Left hindlimb (tissue), 1 donor: ENCODE data around the gene MRPL43.

Experiments used
- DNase-seq: peaks from one replicate; pipeline ENCODE4 v3.0.0-alpha.2; 2018

MRPL43 gene

DNA sequence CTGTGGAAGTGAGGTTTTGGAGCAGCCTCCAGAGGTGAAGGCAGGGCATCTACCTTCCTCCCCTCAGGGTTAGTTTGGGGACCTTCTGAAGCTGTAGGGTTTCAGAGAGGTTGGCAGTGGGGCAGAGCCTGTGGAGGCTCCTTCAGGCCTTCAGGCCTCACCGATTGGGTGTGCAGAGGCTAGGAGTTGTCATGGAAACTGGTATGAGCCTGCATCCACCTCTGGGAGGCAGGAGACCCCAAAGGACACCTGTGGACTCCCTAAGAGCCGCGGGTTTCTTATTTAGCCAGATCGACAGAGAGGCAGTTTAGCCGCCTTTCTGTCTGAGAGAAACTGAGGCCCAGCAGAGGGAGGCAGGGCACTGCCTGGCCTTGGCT, 14.3 kb upstream of the MRPL43 start:
- no peak for DNase-seq

DNA sequence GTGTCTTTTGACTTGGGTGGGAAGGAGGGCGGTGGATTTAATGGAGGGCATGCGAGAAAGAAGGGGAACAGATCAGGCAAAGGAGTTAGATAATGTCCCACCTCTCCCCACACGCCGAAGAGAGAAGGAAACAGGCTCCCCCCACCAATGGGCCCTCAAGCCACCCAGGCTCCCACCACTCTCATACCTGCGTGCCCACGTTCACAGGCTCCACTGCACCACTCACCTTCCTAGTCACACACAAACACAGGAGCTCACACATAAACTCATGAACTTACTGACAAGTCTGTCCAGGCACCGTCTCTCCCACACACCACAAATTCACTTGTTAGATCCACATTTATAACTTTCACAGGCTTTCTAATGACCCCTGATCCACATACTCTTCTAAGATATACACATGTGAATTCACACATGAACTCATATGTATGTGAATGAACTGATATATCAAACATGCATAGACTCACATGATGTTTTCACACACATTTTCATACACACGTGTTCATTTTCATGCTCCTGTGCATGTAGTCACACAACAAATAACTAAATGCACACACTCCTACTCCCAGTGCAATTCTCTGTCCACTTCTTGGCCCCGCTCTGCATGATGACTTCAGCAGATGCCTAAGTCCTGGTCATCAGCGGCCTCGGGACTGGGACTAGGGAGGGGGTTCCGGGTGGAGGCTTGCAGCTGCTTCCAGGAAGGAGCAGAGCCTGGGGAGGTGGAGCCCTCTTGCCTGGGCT, 13.8 kb upstream of the MRPL43 start:
- peak; percentile 90 for DNase-seq

DNA sequence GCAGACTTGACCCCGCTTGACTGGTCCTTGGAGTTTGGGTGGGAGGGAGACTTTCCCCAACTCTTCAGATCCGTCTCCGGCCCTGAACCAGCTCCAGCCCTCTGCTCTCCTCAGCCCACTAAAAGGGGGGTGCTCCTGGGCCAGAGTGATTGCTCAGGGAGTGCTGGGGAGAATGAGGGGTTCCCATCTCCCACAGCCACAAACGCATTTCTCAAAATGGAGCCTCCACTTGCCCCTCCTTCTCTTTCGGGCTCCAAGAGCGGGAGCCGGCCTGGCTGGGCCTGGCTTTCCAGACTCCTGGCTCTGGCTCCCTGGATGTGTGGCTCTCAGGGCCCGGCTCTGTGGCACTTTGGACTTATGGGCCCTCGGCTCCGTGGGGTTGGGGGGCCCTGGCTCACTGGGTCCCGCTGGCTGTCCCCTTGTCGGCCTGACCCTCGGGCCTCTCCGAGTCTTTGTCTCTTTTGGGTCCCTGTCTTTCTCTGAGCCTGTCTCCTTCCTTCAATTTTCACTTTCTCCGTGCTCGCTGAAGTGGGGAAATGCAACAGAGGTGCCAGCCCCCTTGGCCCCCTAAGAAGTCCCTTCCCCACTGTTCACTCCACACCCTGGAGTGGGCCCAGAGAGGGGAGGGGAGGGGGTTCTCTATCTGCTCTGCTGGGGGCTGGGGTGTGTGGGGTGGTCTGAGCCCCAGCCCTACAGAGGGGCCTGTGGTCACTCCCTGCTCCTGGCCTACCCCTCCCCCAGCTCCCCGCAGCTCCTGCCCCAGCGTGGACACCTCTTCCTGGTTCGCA, 13.0 kb upstream of the MRPL43 start:
- no peak for DNase-seq

DNA sequence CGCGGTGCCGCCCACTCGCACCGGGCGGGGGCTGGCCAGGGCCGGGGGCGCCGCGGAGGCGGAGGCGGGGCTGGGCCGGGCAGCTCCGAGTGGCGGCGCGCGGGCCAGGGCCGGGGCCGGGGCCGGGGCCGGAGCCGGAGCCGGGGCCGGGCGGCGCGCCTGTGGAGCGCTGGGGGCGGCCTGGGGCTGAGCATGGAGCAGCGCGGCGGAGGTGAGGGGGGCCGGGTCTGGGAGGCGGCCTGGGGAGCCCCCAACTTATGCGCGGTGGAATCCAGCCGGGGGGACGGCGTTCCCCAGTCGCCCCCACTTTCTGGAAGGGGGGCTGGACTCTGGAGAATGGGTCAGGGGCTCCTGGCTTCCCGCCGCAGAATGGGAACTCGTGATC, 12.4 kb upstream of the MRPL43 start, which contains the start of gene LZTS2:
LZTS2 (plus strand) TSS at position 67 of the 385 bp plus-strand sequence. CDS start 2,731 bp downstream, outside the sequence.
- DNase-seq: no peak

DNA sequence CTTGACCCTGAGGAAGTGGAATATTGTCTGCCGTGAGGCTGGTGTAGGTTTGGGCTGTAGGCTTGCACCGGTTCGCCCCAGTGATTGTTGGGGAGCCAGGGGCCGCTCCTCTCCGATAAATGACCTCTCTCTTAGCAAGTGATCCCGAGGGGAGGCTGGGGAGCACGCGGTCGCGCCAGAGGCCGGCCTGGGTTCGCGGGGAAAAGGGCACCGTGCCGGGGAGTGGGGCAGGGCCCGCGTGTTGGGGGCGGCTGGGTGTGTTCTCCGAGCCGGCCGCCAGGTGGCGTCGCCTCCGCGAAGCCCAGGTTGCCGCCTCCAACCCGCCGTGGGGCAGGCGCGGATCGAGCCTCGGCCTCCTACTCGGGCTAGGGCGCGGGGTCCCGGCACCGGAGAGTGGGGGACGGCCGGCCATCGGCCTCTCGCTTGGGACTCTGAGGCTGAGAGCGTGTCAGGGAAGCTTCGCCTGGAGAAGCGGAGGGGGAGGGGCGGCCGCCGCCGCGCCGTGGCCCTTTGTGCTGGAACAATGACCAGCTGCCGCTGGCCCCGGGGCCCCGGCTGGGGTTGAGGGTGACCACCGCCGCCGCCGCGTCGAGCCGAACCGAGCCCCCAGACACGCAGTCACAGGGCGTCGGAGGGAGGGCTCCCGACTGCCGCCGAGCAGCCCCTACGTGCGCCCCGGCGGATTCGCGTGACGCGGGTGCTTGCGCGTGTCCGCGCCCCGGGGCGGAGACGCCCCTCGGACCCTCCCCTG, 11.9 kb upstream of the MRPL43 start:
- peak; percentile 90 for DNase-seq

DNA sequence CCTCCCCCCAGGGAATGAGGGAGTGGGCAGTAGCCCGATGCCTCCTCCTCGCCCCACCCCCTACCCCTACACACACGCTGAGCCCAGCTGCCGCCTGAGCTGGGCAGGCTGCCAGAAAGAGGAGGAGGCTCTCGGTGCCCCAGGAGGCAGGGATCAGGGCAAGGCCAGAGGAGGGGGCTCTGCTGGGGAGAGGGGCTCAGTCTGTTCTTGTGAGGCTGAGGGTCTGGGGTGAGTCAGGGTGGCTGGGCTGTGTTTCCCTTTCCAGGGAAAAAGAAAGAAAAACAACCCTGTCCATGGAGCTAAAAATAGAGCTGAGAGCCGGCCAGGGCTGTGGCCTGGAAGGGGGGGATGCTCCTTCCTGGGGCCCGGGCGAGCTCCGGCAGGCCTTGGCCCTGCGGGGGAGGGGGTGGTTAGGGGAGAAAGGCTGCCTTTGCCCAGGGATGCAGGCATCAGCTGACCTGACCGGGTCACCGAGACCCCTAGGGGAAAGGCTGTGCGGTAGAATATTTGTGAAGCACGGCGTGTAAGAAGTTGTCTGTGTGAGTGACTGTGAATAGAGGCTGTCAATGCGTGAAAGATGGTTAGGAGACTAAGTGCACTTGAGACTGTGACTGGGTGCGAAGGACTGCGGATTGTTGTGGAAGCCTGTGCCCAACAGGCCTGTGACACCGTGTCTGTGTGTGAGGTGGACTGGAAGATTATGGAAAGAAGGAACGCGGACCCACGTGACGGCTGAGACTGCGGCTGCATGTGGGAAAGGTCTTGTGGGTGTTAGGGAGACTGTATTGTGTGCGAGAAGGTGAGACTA, 11.1 kb upstream of the MRPL43 start:
- DNase-seq: peak; percentile 93

DNA sequence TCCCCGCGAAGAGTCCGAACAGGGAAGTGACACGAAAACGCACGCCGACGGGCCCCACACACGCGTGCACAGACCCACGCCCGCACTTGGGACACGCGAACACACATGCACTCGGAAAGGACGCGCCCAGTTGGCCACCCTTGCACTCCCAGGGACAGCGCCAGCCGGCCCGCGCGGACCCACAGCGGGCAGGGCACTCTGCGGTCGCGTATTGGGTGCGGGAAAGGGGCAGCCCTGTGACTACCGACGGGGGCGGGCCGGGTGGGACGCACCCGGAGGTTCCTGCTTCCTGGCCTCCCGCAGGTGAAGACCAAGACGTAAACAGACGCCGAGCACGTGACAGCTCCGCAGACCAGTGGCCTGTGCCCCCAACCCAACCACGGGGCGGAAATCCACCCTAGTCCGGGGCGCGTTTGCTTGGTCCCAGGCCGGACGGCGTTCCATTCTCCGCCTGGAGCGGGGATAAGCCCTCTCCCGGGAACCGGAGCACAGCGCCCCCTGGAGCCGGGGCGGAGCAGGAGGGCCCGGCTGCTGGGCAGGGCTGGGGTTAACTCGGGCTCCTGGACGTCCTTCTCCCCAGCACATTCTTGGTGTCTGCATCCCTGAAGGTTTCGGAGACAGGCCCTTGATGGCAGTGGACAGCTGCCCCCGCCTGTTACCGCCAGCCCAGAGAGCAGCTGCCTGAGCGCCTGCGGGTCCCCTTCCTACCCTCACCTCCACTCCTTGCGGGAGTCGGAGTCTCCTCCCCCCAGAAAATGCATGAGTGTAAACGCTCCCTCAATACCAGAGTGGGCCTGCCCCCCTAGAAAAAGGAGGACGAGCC, 10.3 kb upstream of the MRPL43 start:
- DNase-seq: peak; percentile 63

DNA sequence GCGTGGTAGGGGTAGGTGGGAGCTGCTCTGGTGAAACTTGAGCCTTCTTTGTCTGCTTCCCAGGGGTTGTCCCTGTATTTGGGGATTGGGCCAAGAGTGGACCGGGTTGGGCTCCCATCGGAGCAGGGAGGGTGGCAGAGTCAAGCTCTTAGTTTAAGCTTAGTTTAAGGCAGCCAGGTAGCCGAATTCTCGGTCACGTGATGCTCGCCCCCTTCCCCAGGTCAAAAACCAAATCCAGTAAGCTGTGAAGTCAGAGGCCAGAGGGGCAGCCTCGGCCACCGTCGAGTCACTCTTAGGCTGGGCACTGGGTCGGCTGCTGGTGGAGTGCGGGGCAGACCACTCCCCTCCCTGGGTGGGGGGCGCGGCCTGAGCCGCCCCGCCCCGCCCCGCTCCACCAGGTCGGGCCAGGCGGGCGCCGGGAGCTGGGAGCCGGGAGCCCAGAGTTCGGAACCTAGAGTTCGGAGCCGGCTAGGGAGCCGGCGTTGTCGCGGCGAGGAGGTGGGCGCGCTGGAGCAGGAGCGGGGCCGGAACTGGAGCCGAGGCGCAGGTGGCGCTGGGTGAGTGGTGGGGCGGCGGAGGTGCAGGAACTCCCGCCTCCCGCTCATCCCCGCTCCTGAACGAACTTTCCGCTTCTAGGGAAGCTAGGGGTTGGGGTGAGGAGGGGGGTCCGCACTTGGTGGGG, 9.5 kb upstream of the MRPL43 start:
- DNase-seq: no peak

DNA sequence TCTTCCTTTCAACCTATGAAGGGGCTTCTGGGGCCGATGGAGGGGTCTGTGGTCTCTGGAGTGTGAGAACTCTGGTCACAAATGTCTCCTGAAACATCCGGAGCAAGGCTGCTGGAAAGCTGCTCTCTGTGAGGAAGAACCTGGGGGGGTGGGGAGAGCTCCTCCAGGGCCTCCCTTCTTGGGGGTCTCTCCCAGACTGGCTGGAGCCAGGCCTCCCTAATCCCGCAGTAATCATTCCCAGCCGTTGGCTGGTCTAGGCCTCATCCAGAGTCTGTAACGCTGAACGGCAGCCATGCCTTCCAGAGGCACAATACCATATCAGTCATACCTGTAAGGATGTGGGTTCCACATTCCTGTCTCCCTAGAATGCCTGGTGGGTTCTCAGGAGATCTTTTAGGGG, 7.9 kb upstream of the MRPL43 start:
- no peak for DNase-seq

DNA sequence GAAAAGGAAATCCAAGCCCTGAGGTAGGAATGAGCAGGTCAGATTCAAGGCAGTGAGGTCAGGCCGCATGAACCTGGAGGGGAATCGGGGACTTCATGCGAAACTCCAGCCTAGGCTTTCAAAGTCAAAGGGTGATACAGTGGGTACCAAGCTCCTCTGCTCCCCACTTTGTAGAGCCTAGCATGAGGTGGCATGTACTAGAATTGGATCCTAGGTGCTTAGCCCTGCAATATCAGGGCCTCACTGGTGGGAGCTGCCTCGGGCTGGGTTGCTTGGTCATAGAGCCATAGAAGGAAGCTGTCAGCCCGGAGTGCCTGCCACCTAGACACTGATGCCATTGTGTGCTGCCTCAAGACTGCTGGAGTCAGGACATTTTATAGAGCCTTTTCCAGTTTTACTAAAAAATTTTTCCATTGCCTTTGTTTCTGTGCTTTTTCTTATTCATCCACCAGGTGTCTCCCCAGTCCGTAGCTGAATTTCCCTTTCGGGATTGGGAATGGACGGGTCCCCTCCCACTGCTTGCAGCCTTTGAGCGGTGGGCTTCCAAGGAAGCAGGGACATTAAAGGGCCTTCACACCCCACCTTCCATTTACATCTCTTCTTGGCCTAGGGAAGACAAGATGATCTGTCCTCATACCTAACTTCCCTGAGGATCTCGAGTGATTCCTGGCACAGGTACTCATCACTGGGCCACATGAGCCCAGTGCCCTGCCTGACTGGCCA, 6.8 kb upstream of the MRPL43 start:
- DNase-seq: peak; percentile 55

DNA sequence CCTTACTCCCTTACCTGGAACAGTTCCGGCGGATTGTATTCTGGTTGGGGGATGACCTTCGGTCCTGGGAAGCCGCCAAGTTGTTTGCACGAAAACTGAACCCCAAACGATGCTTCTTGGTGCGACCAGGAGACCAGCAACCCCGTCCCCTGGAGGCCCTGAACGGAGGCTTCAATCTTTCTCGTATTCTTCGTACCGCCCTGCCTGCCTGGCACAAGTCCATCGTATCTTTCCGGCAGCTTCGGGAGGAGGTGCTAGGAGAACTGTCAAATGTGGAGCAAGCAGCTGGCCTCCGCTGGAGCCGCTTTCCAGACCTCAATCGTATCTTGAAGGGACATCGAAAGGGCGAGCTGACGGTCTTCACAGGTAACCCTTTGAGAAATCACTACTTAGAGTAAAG, 1.8 kb upstream of the MRPL43 start:
- DNase-seq: no peak

DNA sequence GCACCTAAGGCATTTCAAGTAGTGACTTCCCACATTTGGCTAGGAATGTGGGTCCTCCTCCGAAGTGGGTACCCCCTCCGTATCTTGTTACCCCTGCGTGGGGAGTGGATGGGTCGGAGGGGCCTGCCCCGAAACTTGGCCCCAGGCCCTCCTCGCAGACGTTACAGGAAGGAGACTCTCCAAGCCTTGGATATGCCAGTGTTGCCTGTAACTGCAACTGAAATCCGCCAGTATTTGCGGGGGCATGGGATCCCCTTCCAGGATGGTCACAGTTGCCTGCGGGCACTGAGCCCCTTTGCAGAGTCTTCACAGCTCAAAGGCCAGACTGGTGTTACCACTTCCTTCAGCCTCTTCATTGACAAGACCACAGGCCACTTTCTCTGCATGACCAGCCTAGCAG, 869 bp upstream of the MRPL43 start:
- DNase-seq: no peak

DNA sequence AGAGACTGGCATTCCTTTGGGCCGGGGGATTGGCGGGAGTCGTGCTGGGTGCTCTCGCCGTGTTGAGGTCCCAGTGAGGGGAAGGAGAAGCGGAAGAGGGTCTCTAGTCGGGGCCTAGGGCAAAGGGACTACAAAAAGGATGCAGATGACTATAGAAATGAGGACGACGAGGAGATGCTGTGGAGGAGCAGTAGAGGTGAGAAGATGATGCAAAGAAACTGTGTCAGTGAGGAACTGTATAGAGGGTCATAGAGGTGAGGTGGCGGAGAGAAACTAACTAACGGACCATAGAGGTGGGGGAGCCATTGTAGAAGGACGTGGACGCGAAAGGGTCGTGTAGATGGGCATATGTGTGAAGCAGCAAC, 370 bp upstream of the MRPL43 start:
- no peak for DNase-seq

DNA sequence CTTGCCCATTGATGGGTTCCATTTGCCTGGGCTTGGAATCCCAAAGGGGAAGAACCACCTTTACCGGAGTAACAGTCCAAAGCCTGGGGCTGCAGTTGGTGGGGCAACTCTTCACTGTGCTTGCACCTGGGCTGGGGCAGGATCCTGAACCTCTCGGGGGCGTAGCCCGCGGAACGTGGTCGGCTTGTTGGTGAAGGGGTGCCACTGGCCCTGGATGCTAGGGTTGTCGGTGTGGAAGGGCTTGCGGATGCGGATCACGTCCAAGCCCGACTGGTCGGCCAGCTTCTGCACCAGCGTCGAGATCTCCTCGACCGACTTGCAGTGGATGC, 710 bp downstream of the MRPL43 start:
- DNase-seq: no peak

DNA sequence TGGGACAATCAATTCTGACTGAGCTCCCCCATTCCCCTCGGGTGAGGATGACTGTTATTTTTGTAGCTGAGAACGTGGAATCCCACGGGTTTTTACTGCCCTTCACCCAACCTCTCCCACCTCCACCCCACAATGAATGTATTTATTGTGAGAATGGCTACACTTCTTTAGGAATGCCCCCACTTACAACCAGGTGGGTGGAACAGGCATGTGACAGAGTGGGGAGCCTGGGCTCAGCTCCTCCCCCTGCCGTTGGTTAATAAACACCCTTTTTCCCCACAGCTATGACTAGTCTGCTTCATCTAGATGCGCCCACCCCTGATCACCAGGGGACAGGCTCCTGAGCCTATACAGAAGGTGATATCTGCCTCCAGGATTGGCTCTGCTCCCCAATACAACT, 2.0 kb downstream of the MRPL43 start:
- DNase-seq: no peak

DNA sequence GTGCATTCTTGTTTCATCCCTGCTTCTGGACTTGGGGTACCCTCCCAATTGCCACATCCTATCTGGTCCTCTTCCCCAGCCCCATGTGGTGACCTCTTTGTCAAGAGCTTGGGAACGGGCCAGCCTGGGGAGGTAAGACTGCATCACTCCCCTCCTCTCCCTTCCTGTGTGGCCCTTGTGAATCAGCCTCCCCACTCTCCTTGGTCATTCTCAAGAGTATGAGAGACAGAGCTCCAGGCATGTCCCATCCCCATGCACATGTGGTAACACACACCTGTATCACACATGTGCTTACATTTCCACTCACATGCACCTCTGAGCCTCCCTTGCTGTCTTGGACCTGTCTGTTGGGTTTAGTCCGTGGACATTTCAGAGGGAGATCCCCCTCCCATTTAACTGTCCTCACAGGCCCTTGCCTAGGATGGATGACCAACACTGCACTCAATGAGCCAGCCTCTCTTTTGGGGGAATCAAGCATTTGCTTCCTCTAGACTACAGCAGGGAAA, 2.6 kb downstream of the MRPL43 start:
- no peak for DNase-seq

DNA sequence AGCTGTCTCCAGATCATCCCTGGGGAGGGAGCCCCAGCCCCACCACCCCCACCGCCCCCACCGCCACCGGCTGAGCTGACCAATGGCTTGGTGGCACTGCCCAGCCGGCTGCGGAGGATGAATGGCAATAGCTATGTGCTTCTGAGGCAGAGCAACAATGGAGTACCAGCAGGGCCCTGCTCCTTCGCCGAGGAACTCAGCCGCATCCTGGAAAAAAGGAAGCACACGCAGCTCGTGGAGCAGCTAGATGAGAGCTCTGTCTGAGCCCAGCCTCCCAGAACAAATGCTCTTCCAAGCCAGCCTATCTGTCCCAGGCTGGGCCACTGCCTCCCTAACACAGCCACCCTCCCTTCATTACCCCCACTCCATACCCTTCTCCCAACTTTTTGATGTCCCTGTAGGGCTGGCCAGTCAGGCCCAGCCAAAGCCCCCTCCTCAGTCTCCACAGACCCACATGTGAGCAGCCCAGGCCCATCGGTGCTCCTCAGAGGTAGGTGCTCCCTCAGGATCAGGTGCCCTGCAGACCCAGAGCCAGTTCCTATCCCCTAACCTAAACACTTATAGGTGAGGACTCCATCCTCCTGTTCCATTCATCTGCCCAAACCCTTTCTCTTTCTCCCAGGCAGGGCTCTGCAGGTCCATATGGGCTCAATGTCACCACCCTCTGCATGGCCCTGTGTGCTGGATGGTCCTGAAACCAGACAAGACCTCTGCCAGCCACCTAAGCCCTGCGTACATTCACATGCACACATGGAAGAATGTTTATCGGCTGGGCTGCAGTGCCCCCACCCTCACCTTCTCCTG, 3.2 kb downstream of the MRPL43 start:
- no peak for DNase-seq

DNA sequence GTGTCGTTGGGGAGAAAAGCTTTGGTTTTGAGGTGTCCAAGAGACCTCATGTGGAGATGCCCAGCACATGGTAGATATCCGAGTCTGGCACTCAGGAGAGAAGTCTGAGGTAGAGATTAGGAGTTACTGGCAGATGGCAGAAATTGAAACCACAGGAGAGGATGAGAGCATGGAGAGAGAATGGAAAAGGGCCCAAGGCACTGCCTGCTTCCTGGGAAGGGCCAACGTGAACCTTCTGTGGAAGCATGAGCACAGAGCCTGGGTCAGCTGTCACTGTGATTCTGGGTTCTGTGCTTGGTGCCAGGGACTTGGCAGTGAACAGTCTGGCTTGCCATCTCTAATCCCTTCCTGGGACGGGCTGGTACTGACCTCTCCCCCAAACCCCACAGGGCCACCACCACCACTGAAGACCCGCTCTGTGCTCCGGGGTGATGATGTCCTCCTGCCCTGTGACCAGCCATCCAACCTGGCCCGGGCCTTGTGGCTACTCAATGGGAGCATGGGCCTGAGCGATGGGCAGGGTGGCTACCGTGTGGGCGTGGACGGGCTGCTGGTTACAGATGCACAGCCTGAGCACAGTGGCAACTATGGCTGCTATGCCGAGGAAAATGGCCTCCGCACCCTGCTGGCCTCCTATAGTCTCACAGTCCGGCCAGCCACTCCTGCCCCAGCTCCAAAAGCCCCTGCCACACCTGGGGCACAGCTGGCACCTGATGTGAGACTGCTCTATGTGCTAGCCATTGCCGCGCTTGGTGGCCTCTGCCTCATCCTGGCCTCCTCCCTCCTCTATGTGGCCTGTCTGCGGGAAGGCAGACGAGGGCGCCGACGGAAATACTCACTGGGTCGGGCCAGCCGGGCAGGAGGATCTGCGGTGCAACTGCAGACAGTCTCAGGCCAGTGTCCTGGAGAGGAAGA, 4.1 kb downstream of the MRPL43 start:
- DNase-seq: no peak
